GM10266 (cell line): ENCODE data around the gene COL20A1.

ENCODE experiments used
- DNase-seq: peaks from one replicate; pipeline ENCODE4 v3.0.0; 2012; ENCODE audit errors: extremely low spot score
- TF ChIP-seq, protein P1 (sequence below): IDR thresholded peaks from 2 replicates; pipeline ENCODE4 v1.5.1; 2012; ENCODE audit warnings: mild to moderate bottlenecking, low read depth; ENCODE audit not compliant: control insufficient read depth, insufficient read depth; ENCODE audit errors: missing control alignments

Gene COL20A1

DNA sequence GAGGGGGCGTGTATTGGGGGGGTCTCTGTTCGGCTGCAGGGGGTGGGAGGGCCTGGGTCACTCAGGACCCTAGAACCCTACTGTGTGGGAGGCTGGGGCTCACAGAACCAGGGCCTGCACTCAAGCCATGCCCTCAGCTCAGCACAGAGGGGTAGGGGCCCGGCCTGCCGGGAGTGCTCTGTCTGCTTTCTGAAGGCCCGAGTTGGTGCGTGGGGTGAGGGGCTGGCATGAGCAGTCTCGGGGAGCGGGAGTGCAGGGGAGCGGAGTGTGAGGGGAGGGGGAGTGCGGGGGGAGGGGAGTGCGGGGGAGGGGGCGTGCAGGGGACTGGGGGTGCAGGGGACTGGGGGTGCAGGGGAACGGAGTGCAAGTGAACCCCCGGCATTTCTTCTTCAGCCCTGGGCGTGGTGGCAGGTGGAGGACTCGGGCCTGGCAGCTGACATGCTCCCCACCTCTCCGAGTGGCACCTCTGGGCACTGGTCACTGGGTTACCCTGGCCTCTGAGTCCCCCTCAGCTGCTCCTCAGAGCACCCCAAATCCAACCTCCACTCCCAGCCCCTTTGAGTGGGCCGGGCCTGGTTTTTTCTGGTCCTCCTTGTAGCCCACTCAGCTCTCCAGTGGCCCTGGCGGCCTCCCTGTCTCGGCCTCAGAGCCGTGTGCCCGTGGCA lies 1.0 kb downstream of the COL20A1 start:
- TF ChIP-seq, protein P1, sequence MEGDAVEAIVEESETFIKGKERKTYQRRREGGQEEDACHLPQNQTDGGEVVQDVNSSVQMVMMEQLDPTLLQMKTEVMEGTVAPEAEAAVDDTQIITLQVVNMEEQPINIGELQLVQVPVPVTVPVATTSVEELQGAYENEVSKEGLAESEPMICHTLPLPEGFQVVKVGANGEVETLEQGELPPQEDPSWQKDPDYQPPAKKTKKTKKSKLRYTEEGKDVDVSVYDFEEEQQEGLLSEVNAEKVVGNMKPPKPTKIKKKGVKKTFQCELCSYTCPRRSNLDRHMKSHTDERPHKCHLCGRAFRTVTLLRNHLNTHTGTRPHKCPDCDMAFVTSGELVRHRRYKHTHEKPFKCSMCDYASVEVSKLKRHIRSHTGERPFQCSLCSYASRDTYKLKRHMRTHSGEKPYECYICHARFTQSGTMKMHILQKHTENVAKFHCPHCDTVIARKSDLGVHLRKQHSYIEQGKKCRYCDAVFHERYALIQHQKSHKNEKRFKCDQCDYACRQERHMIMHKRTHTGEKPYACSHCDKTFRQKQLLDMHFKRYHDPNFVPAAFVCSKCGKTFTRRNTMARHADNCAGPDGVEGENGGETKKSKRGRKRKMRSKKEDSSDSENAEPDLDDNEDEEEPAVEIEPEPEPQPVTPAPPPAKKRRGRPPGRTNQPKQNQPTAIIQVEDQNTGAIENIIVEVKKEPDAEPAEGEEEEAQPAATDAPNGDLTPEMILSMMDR, result no peak

DNA sequence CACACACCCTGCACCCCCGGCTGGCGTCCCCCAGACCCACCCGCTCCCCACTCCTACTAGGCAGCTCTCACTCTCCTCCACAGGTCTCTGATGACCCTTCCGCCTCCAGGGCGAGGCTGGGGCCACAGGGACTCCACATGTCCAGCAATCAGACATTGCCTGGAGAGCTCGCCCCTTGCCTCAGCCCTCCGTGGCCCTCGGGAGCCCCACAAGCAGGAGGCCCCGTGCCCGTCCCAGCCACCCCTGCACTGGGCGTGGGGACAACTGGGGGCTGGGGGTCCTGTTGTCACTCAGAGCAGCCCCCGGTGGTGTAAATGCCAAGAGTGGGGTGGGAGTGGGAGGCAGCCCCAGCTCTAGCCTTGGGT lies 1.5 kb downstream of the COL20A1 start:
- no peak for DNase-seq
- TF ChIP-seq, protein P1, result no peak

More for the DNA sequence above, 1.0 kb downstream of the COL20A1 start:
- DNase-seq, result no peak

DNA sequence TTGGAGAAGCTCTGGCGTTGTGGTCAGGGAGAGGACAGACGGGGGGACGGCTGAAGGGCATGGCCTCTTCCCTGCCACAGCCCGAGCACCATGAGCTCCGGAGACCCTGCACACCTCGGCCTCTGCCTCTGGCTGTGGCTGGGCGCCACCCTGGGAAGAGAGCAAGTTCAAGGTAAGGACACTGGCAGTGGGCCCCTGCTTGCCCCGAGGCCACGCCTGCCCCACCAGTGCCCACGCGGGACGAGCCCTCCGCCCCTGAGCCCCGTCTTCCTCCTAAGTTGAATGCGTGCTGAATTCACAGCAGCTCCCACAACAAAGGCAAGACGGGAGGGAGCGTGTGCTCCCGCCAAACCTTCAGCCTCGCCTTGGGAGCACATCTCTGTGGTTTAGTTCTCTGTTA lies 2.0 kb downstream of the COL20A1 start:
- DNase-seq, result no peak
- TF ChIP-seq, protein P1, result no peak

DNA sequence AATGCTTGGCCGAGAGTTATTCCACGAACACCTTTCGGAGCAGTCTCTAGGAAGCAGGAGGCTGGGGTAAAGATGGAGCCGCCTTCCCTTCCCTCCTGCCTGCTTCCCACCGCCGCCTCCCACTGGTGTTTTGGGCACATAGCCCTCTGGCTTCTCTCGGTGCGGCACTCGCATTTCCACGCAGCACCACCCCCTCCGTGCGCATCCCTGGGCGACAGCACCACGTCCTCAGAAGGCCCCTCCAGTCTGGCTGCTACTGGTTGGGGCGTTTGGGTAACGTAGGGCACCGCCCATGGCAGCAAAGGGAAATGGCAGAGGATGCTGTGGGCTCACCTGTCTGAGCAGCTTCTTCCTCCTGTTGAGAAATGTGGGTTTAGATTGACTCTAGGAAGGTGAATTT lies 2.4 kb downstream of the COL20A1 start:
- TF ChIP-seq, protein P1, result no peak
- DNase-seq, result no peak

DNA sequence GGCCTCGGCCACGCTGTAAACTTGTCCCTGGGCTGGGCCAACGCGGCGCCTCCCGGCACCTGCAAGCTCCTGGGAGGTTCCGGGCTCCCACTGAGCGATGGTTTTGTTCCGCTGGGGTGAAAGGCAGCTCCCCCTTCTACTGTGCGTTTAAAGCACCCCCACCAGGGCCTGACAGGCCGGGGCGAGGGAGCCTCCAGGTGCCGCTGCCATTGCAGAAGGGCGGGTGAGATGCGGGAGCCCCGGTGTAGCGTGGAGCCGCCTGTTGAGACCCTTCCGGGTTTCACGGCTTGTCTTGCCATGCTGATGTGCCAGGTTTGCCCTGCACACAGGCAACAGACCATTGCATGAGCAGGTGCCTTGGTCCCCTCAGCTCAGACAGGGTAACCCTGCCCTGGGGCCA lies 2.9 kb downstream of the COL20A1 start:
- TF ChIP-seq, protein P1, result no peak
- DNase-seq, result no peak

DNA sequence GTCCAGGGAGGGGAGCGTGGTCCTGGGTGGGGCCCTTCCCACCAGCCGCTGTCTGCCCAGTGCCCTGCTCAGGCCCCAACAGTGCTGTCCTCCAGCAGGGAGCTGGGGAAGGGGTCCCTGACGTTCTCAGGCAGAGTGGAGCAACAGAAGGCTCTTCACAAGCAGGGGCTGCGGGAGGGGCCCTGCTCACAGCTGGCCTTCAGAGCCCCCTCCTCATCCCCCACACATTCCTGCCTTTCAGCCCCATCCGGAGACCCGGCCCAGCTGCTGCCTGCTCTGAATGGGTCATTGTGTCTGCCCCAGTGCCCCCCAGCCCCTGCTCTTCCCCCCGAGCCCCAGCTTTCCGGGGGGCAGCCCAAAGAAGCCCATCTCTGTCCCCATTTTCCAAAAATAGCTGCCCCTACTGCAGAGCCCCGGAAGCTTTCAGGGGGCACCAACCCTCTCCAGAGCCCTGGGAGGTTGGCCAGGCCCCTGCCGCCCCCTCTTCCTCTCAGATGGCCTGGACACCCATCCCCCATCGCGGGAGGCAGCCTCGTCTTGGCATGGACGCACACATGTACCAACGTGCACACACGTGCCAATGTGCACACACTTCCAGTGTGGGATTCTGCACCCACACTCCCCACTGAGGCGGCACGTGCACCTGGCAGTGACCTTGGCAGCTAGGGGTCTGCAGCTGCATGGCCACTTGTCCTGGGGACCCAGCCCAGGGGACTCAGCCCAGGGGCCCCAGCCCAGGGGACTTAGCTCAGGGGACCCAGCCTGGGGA lies 3.7 kb downstream of the COL20A1 start:
- TF ChIP-seq, protein P1, result no peak
- no peak for DNase-seq

DNA sequence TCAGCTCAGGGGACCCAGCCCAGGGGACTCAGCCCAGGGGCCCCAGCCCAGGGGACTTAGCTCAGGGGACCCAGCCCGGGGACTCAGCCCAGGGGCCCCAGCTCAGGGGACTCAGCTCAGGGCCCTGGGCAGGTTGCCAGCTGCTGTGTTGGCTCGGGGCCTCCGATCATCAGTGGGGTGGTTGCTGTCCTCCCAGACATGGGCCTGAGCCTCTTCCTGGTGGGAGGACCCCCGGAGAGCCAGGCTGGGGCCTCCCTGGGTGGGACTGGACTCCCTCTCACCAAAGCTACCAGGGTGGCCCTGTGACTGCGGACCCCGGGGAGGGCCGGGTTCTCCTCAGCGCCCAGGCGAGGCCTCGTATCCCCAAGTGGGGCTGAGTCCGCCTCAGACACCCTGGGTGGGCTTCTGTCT lies 4.4 kb downstream of the COL20A1 start:
- TF ChIP-seq, protein P1, result no peak
- DNase-seq, result no peak
